Dermis microvascular lymphatic vessel endothelial cell (primary cell): Measurements from ENCODE around the gene PIK3R2. TPM values are rescaled to one million over a fixed set of nuclear protein-coding genes. Genes with fewer than 3 reads are reported as not detected.

Source experiments
- DNase-seq, 2 donors: peaks; one replicate each; pipeline versions ENCODE4 v3.0.0 to v3.0.0-alpha.2; 2010; ENCODE audit warnings: low read depth in 2 of 2
- total RNA-seq: library from RNA; depleted of rRNA; stranded (reverse); fragments of >200 nt; gene quantifications from 2 replicates; pipeline ENCODE4 v1.2.1, GENCODE V29; 2014

Gene PIK3R2
- total RNA-seq, 1 donor from 2014 or later, result 0.90 TPM

- no peak for DNase-seq
These were observed 29.1 kb upstream of the PIK3R2 start for GRCh38 chr19:18123819-18124218.

GRCh38 chr19:18126097-18126496 lies 26.9 kb upstream of the PIK3R2 start:
- DNase-seq, result no peak

GRCh38 chr19:18128044-18128443 lies 24.9 kb upstream of the PIK3R2 start:
- DNase-seq, result no peak

GRCh38 chr19:18128805-18129204 lies 24.2 kb upstream of the PIK3R2 start:
- DNase-seq, result no peak

GRCh38 chr19:18130523-18131242 lies 22.3 kb upstream of the PIK3R2 start:
- DNase-seq, result no peak

- DNase-seq, result no peak
These were observed 20.9 kb upstream of the PIK3R2 start for GRCh38 chr19:18131841-18132596.

- no peak for DNase-seq
These were observed 17.0 kb upstream of the PIK3R2 start for GRCh38 chr19:18135712-18136584.

- DNase-seq, result no peak
These were observed 15.7 kb upstream of the PIK3R2 start for GRCh38 chr19:18137242-18137641.

GRCh38 chr19:18137657-18138339 lies 15.2 kb upstream of the PIK3R2 start:
- no peak for DNase-seq

- no peak for DNase-seq
These were observed 12.5 kb upstream of the PIK3R2 start for GRCh38 chr19:18140473-18140872.

GRCh38 chr19:18141031-18141430 lies 11.9 kb upstream of the PIK3R2 start:
- DNase-seq, result no peak

GRCh38 chr19:18143902-18144301 lies 9.1 kb upstream of the PIK3R2 start:
- DNase-seq, result no peak

- no peak for DNase-seq
These were observed 8.6 kb upstream of the PIK3R2 start for GRCh38 chr19:18144361-18144760.

- no peak for DNase-seq
These were observed 8.1 kb upstream of the PIK3R2 start for GRCh38 chr19:18144906-18145305.

- no peak for DNase-seq
These were observed 7.5 kb upstream of the PIK3R2 start for GRCh38 chr19:18145391-18145999.

GRCh38 chr19:18147396-18147795 lies 5.6 kb upstream of the PIK3R2 start:
- no peak for DNase-seq

- DNase-seq, result no peak
These were observed 3.4 kb upstream of the PIK3R2 start for GRCh38 chr19:18149596-18149975.

GRCh38 chr19:18150776-18151624 lies 2.0 kb upstream of the PIK3R2 start:
- no peak for DNase-seq

- peak; percentile 93 to 96 for DNase-seq
These were observed 534 bp upstream of the PIK3R2 start for GRCh38 chr19:18152442-18152816.

- peak in 1 of 2 donors; percentile 32 for DNase-seq
These were observed 682 bp downstream of the PIK3R2 start for GRCh38 chr19:18153556-18154134.
